HEK293 (cell line): ENCODE data around the gene HINT2.

Experiments
- CTCF ChIA-PET: fragments of 350-600 bp; formaldehyde crosslinking; extraction: SDS; loops from one replicate; lab custom pipeline; 2021; ENCODE audit warnings: antibody characterized with exemption; lab: Yijun Ruan, JAX
- POLR2A ChIA-PET: fragments of 300-600 bp; formaldehyde crosslinking; extraction: SDS; loops from one replicate; lab custom pipeline; 2020; ENCODE audit warnings: antibody characterized with exemption, inconsistent platforms; lab: Yijun Ruan, JAX
- H3K27ac ChIP-seq: fragments of 200-500 bp; sonication (Bioruptor generic); 2 replicates; pipeline ENCODE4 v1.5.1; 2014; ENCODE audit warnings: low read depth, low read length, control low read depth, inconsistent platforms; ENCODE audit errors: extremely low read depth
- H3K36me3 ChIP-seq, 2 experiments: fragments of 200-500 bp in 1 of 2; sonication (Bioruptor generic) in 1 of 2; 1 replicate in 1 of 2; 2 replicates in 1 of 2; pipeline ENCODE4 v1.5.1; 2014 to 2017; ENCODE audit warnings: inconsistent platforms in 2 of 2, low read length in 2 of 2; ENCODE audit not compliant: control insufficient read depth in 2 of 2, insufficient read depth in 1 of 2
- H3K4me1 ChIP-seq: fragments of 200-500 bp; sonication (Bioruptor generic); 2 replicates; pipeline ENCODE4 v1.5.1; 2014; ENCODE audit warnings: mild to moderate bottlenecking, low read length, inconsistent platforms; ENCODE audit not compliant: control insufficient read depth, insufficient read depth
- H3K4me3 ChIP-seq: 2 replicates; pipeline ENCODE4 v1.5.1; 2011; ENCODE audit warnings: low read depth, mild to moderate bottlenecking, control low read depth, low read length, moderate library complexity
- H3K9me3 ChIP-seq: fragments of 200-500 bp; sonication (Bioruptor generic); 2 replicates; pipeline ENCODE4 v1.5.1; 2014; ENCODE audit warnings: low read depth, low read length, inconsistent platforms; ENCODE audit not compliant: control insufficient read depth, insufficient read depth
- KLF8 ChIP-seq: fragments of 450-650 bp; formaldehyde crosslinking; IDR thresholded peaks from 2 replicates; pipeline ENCODE4 v1.5.1; 2016; ENCODE audit warnings: missing biosample characterization, missing genetic modification characterization
- ZBTB7A ChIP-seq: fragments of 450-650 bp; formaldehyde crosslinking; IDR thresholded peaks from 2 replicates; pipeline ENCODE4 v1.5.1; 2016; ENCODE audit warnings: low read depth, missing biosample characterization, missing genetic modification characterization
- ZFP41 ChIP-seq: fragments of 450-650 bp; formaldehyde crosslinking; IDR thresholded peaks from 2 replicates; pipeline ENCODE4 v1.5.1; 2016; ENCODE audit warnings: missing biosample characterization, missing genetic modification characterization, borderline replicate concordance
- ZNF292 ChIP-seq: fragments of 450-650 bp; formaldehyde crosslinking; IDR thresholded peaks from 2 replicates; pipeline ENCODE4 v1.5.1; 2016; ENCODE audit warnings: low read depth, missing biosample characterization, missing genetic modification characterization, borderline replicate concordance
- ZNF416 ChIP-seq: fragments of 450-650 bp; formaldehyde crosslinking; IDR thresholded peaks from 2 replicates; pipeline ENCODE4 v1.5.1; 2016; ENCODE audit warnings: missing biosample characterization, missing genetic modification characterization
- ZNF510 ChIP-seq: fragments of 450-650 bp; formaldehyde crosslinking; IDR thresholded peaks from 2 replicates; pipeline ENCODE4 v1.5.1; 2018; ENCODE audit warnings: mild to moderate bottlenecking, missing genetic modification characterization, missing biosample characterization; ENCODE audit not compliant: insufficient replicate concordance
- ZNF660 ChIP-seq: fragments of 450-650 bp; IDR thresholded peaks from 2 replicates; pipeline ENCODE4 v1.5.1; 2018; ENCODE audit warnings: missing biosample characterization, mild to moderate bottlenecking, missing genetic modification characterization
- ZNF701 ChIP-seq: fragments of 450-650 bp; formaldehyde crosslinking; IDR thresholded peaks from 2 replicates; pipeline ENCODE4 v1.5.1; 2016; ENCODE audit warnings: missing biosample characterization, missing genetic modification characterization
- TF ChIP-seq, protein P1 (sequence below): fragments of 450-650 bp; formaldehyde crosslinking; IDR thresholded peaks from 2 replicates; pipeline ENCODE4 v1.5.1; 2016; ENCODE audit warnings: missing biosample characterization, missing genetic modification characterization, borderline replicate concordance
- TF ChIP-seq, protein P2 (sequence below): fragments of 450-650 bp; formaldehyde crosslinking; IDR thresholded peaks from 2 replicates; pipeline ENCODE4 v1.5.1; 2016; ENCODE audit warnings: missing biosample characterization, missing genetic modification characterization
- TF ChIP-seq, protein P3 (sequence below): fragments of 450-650 bp; formaldehyde crosslinking; IDR thresholded peaks from 2 replicates; pipeline ENCODE4 v1.5.1; 2016; ENCODE audit warnings: missing biosample characterization, missing genetic modification characterization, borderline replicate concordance
- TF ChIP-seq, protein P4 (sequence below): fragments of 450-650 bp; IDR thresholded peaks from 2 replicates; pipeline ENCODE4 v1.5.1; 2018; ENCODE audit warnings: missing biosample characterization, mild to moderate bottlenecking, missing genetic modification characterization

The HINT2 gene

DNA sequence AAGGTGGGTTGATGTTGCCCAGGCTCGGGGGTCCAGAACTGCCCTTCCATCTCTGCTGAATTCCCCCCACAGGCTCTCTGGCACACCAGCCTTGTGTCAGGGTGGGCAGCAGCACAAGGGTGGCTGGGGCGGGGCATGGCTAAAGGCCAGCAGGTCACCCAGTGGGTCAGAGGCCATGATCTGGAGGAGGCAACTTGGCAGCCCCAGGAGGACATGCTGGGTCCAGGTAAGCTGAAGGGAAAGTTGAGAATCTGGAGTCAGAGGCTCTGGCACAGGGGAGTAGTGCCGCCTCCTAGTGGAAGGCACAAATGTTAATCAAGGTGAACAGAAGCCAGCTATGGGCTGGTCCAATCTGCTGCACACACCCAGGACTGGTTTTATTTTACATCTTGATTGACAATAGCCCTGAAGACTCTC lies 20.4 kb upstream of the HINT2 start (continued):
- TF ChIP-seq, protein P1, sequence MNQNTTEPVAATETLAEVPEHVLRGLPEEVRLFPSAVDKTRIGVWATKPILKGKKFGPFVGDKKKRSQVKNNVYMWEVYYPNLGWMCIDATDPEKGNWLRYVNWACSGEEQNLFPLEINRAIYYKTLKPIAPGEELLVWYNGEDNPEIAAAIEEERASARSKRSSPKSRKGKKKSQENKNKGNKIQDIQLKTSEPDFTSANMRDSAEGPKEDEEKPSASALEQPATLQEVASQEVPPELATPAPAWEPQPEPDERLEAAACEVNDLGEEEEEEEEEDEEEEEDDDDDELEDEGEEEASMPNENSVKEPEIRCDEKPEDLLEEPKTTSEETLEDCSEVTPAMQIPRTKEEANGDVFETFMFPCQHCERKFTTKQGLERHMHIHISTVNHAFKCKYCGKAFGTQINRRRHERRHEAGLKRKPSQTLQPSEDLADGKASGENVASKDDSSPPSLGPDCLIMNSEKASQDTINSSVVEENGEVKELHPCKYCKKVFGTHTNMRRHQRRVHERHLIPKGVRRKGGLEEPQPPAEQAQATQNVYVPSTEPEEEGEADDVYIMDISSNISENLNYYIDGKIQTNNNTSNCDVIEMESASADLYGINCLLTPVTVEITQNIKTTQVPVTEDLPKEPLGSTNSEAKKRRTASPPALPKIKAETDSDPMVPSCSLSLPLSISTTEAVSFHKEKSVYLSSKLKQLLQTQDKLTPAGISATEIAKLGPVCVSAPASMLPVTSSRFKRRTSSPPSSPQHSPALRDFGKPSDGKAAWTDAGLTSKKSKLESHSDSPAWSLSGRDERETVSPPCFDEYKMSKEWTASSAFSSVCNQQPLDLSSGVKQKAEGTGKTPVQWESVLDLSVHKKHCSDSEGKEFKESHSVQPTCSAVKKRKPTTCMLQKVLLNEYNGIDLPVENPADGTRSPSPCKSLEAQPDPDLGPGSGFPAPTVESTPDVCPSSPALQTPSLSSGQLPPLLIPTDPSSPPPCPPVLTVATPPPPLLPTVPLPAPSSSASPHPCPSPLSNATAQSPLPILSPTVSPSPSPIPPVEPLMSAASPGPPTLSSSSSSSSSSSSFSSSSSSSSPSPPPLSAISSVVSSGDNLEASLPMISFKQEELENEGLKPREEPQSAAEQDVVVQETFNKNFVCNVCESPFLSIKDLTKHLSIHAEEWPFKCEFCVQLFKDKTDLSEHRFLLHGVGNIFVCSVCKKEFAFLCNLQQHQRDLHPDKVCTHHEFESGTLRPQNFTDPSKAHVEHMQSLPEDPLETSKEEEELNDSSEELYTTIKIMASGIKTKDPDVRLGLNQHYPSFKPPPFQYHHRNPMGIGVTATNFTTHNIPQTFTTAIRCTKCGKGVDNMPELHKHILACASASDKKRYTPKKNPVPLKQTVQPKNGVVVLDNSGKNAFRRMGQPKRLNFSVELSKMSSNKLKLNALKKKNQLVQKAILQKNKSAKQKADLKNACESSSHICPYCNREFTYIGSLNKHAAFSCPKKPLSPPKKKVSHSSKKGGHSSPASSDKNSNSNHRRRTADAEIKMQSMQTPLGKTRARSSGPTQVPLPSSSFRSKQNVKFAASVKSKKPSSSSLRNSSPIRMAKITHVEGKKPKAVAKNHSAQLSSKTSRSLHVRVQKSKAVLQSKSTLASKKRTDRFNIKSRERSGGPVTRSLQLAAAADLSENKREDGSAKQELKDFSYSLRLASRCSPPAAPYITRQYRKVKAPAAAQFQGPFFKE (tag by site-specific recombination), result no peak

DNA sequence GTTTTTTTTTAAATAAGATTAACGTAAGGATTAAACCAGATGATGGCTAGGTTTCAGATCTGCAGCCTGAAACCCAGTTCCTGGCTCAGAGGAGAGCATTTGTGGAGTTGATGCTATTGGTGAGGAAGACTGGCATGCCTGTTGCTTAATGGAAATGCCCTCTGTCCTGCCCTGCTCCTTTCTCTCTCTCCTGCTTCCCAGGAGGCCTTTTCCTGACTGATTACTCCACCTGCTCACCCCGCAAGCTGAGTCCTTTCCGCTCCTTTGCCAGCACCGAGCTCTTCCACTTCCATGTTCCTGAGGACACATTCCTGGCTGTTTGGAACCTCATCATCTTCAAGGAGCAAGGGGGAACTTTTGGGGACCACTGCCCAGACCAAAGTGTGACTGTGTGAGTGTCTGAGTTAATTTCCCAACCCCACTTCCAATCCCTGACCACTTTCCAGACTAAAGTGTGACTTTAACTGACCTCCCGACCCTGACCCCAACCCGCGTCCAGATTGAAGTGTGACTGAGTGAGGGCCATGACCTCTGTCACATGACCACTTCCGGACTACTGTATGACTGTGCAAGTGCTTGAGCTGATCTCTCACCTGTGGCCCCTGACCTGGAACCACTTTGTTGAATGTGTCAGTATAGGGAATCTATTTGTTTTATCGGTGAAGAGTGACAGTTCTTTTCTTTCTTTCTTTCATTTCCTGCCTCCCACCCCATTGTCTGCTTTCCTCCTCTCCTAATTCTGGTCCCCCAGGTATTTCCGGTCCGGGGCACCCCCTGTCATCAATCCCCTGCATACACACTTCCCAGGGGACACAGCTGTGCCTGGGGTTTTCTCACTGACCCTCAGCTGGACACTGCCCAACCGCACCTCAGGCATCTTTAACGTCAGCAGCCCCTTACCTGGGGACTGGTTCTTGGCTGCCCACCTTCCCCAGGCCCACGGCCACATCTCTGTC lies 19.7 kb upstream of the HINT2 start:
- Histone ChIP-seq H3K9me3 (no peaks in the 10 kb centered on the region), H3K27ac (no peak overlapping the region), H3K36me3 (peaks cover 0 to 13% of the 10 kb centered on the region in 2 experiments; a peak in 1 of 3 replicates), H3K4me3 (no peak overlapping the region), H3K4me1 (peaks cover 4% of the 10 kb centered on the region; the same call in 1 of the 2 replicates)
- no peak for TF ChIP-seq ZNF510 (tag by site-specific recombination)
- TF ChIP-seq ZNF416, result no peak
- TF ChIP-seq ZNF292, result no peak
- TF ChIP-seq KLF8 (tag by site-specific recombination), result no peak
- TF ChIP-seq ZNF701 (tag by site-specific recombination), result no peak
- TF ChIP-seq, protein P2, sequence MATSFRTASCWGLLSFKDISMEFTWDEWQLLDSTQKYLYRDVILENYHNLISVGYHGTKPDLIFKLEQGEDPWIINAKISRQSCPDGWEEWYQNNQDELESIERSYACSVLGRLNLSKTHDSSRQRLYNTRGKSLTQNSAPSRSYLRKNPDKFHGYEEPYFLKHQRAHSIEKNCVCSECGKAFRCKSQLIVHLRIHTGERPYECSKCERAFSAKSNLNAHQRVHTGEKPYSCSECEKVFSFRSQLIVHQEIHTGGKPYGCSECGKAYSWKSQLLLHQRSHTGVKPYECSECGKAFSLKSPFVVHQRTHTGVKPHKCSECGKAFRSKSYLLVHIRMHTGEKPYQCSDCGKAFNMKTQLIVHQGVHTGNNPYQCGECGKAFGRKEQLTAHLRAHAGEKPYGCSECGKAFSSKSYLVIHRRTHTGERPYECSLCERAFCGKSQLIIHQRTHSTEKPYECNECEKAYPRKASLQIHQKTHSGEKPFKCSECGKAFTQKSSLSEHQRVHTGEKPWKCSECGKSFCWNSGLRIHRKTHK, result no peak
- TF ChIP-seq ZFP41 (tag by site-specific recombination), result no peak
- TF ChIP-seq, protein P3, sequence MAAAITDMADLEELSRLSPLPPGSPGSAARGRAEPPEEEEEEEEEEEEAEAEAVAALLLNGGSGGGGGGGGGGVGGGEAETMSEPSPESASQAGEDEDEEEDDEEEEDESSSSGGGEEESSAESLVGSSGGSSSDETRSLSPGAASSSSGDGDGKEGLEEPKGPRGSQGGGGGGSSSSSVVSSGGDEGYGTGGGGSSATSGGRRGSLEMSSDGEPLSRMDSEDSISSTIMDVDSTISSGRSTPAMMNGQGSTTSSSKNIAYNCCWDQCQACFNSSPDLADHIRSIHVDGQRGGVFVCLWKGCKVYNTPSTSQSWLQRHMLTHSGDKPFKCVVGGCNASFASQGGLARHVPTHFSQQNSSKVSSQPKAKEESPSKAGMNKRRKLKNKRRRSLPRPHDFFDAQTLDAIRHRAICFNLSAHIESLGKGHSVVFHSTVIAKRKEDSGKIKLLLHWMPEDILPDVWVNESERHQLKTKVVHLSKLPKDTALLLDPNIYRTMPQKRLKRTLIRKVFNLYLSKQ (tag by site-specific recombination), result no peak
- no peak for TF ChIP-seq ZNF660
- TF ChIP-seq, protein P4, sequence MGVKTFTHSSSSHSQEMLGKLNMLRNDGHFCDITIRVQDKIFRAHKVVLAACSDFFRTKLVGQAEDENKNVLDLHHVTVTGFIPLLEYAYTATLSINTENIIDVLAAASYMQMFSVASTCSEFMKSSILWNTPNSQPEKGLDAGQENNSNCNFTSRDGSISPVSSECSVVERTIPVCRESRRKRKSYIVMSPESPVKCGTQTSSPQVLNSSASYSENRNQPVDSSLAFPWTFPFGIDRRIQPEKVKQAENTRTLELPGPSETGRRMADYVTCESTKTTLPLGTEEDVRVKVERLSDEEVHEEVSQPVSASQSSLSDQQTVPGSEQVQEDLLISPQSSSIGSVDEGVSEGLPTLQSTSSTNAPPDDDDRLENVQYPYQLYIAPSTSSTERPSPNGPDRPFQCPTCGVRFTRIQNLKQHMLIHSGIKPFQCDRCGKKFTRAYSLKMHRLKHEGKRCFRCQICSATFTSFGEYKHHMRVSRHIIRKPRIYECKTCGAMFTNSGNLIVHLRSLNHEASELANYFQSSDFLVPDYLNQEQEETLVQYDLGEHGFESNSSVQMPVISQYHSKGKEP (tag by site-specific recombination), result no peak
- TF ChIP-seq ZBTB7A (tag by site-specific recombination), result no peak
- ChIA-PET CTCF (interaction anchor here (0.7 to 3.9 kb wide), 11 partner anchors 8 to 107 kb away, joined by 3 to 28 read pairs (median 6); no protein-coding TSS in a partner anchor), POLR2A (interaction anchor here (0.6 to 0.9 kb wide), 2 partner anchors 20 to 34 kb away, joined by 3 read pairs; no protein-coding TSS in a partner anchor)
